A549 (cell line): Measurements from ENCODE around the gene HYAL4. TPM values are rescaled to one million over a fixed set of nuclear protein-coding genes. Genes with fewer than 3 reads are reported as not detected.

Experiments used
- ATAC-seq, 2 experiments: fragments of 200-7000 bp in 1 of 2; fragments of >200 bp in 1 of 2; cut with Nextera tagmentation in 1 of 2; cut with Tn5 transposase in 1 of 2; 3 replicates each; pipeline versions ENCODE4 v1.8.0 to v1.9.1; 2018 to 2020; ENCODE audit warnings: mild to moderate bottlenecking in 1 of 2, moderate library complexity in 1 of 2
- CTCF ChIA-PET: fragments of 300-600 bp; sonication (Branson Sonifier 250); formaldehyde crosslinking; extraction: SDS; loops from one replicate; lab custom pipeline; 2021; ENCODE audit warnings: antibody characterized with exemption, inconsistent platforms; lab: Yijun Ruan, JAX
- POLR2A ChIA-PET: fragments of 350-600 bp; formaldehyde crosslinking; extraction: SDS; loops from one replicate; lab custom pipeline; 2021; ENCODE audit warnings: antibody characterized with exemption, inconsistent platforms; lab: Yijun Ruan, JAX
- DNase-seq, 2 experiments: peaks; one replicate each; pipeline versions ENCODE4 v3.0.0 to v3.0.0-alpha.2; 2011 to 2016; ENCODE audit warnings: low read depth in 1 of 2, low spot score in 1 of 2
- FAIRE-seq: peaks from 2 replicates; lab custom pipeline; 2011; peaks lifted over from hg19 to GRCh38; lab: Jason Lieb, UNC
- H3K27ac ChIP-seq, 2 experiments: fragments of >200 bp; sonication (Bioruptor Twin); formaldehyde crosslinking; 3 replicates each; pipeline ENCODE4 v1.5.1; 2016 to 2017
- H3K4me1 ChIP-seq: fragments of >200 bp; sonication (Bioruptor Twin); formaldehyde crosslinking; 3 replicates; pipeline ENCODE4 v1.6.1; 2016
- H3K4me2 ChIP-seq: fragments of >200 bp; sonication (Bioruptor Twin); formaldehyde crosslinking; 3 replicates; pipeline ENCODE4 v1.6.1; 2016
- H3K4me3 ChIP-seq: fragments of >200 bp; sonication (Bioruptor Twin); formaldehyde crosslinking; 3 replicates; pipeline ENCODE4 v1.5.1; 2016
- H3K9me3 ChIP-seq: fragments of >200 bp; sonication (Bioruptor Twin); formaldehyde crosslinking; 3 replicates; pipeline ENCODE4 v1.6.1; 2016
- ATOH8 ChIP-seq: fragments of 250-450 bp; sonication (Bioruptor Pico); IDR thresholded peaks from 2 replicates; pipeline ENCODE4 v1.5.0; 2020; ENCODE audit warnings: low read depth, mild to moderate bottlenecking, moderate library complexity
- CEBPB ChIP-seq, 2 experiments: fragments of >200 bp in 1 of 2; sonication (Bioruptor Twin) in 1 of 2; formaldehyde crosslinking in 1 of 2; IDR thresholded peaks; 2 replicates each; pipeline ENCODE4 v1.6.1; 2012 to 2016
- CHD2 ChIP-seq: fragments of 150-350 bp; IDR thresholded peaks from 2 replicates; pipeline ENCODE4 v1.6.1; 2014; ENCODE audit warnings: low read length; ENCODE audit not compliant: partially characterized antibody
- CHD4 ChIP-seq: fragments of 200-600 bp; sonication (generic); IDR thresholded peaks from 2 replicates; pipeline ENCODE4 v1.6.1; 2016; ENCODE audit warnings: antibody characterized with exemption, mild to moderate bottlenecking, borderline replicate concordance
- EHF ChIP-seq: fragments of 250-450 bp; sonication (Bioruptor Pico); IDR thresholded peaks from 2 replicates; pipeline ENCODE4 v1.5.0; 2020; ENCODE audit warnings: mild to moderate bottlenecking
- EP300 ChIP-seq, 2 experiments: fragments of >200 bp; sonication (Bioruptor Twin); formaldehyde crosslinking; IDR thresholded peaks; 2 replicates in 1 of 2; 3 replicates in 1 of 2; pipeline ENCODE4 v1.6.1; 2016 to 2017
- FOXS1 ChIP-seq: fragments of 250-450 bp; sonication (Bioruptor Pico); IDR thresholded peaks from 2 replicates; pipeline ENCODE4 v1.5.0; 2020; ENCODE audit warnings: mild to moderate bottlenecking, moderate library complexity
- GATA3 ChIP-seq: IDR thresholded peaks from 2 replicates; pipeline ENCODE4 v1.6.1; 2012; ENCODE audit warnings: borderline replicate concordance
- HMGXB4 ChIP-seq: fragments of 250-450 bp; sonication (Bioruptor Pico); IDR thresholded peaks from 2 replicates; pipeline ENCODE4 v1.5.0; 2021; ENCODE audit warnings: mild to moderate bottlenecking, moderate library complexity, borderline replicate concordance
- HOXB13 ChIP-seq: fragments of 250-450 bp; sonication (Bioruptor Pico); IDR thresholded peaks from 2 replicates; pipeline ENCODE4 v1.5.0; 2020; ENCODE audit warnings: low read depth, mild to moderate bottlenecking, moderate library complexity
- KDM5A ChIP-seq: fragments of 200-600 bp; sonication (generic); IDR thresholded peaks from 2 replicates; pipeline ENCODE4 v1.6.1; 2016; ENCODE audit warnings: antibody characterized with exemption, mild to moderate bottlenecking
- MAFK ChIP-seq: fragments of 450-650 bp; IDR thresholded peaks from 2 replicates; pipeline ENCODE4 v1.6.1; 2014; ENCODE audit not compliant: partially characterized antibody
- NFE2L2 ChIP-seq: fragments of 150-350 bp; conservative IDR thresholded peaks from 2 replicates; pipeline ENCODE4 v1.6.1; 2014; ENCODE audit warnings: low read length
- POLR2AphosphoS2 ChIP-seq: conservative IDR thresholded peaks from 2 replicates; pipeline ENCODE4 v1.6.1; 2012; ENCODE audit warnings: low read length, improper control_type of control experiment, inconsistent platforms
- RAD21 ChIP-seq, 2 experiments: fragments of >200 bp in 1 of 2; sonication (Bioruptor Twin) in 1 of 2; formaldehyde crosslinking in 1 of 2; IDR thresholded peaks in 1 of 2; conservative IDR thresholded peaks in 1 of 2; 2 replicates in 1 of 2; 3 replicates in 1 of 2; pipeline ENCODE4 v1.6.1; 2012 to 2018; ENCODE audit warnings: inconsistent platforms in 1 of 2
- REST ChIP-seq: fragments of 200-600 bp; sonication (generic); IDR thresholded peaks from 2 replicates; pipeline ENCODE4 v1.6.1; 2016; ENCODE audit warnings: antibody characterized with exemption, mild to moderate bottlenecking, moderate library complexity
- RFX5 ChIP-seq: fragments of 450-650 bp; IDR thresholded peaks from 2 replicates; pipeline ENCODE4 v1.7.1; 2014; ENCODE audit warnings: antibody characterized with exemption, mild to moderate bottlenecking, moderate library complexity
- RNF2 ChIP-seq: fragments of 200-600 bp; sonication (generic); IDR thresholded peaks from 2 replicates; pipeline ENCODE4 v1.6.1; 2016; ENCODE audit warnings: low read depth, mild to moderate bottlenecking, antibody characterized with exemption, moderate library complexity, borderline replicate concordance
- SREBF2 ChIP-seq: fragments of 450-650 bp; IDR thresholded peaks from 2 replicates; pipeline ENCODE4 v1.6.1; 2014; ENCODE audit warnings: mild to moderate bottlenecking, moderate library complexity
- ZNF302 ChIP-seq: fragments of 250-450 bp; sonication (Bioruptor Pico); IDR thresholded peaks from 2 replicates; pipeline ENCODE4 v1.9.0; 2021; ENCODE audit warnings: inconsistent platforms, mild to moderate bottlenecking, moderate library complexity
- ZSCAN20 ChIP-seq: fragments of 250-450 bp; sonication (Bioruptor Pico); IDR thresholded peaks from 2 replicates; pipeline ENCODE4 v1.8.0; 2022; ENCODE audit warnings: mild to moderate bottlenecking, moderate library complexity
- WGBS: methylation state at CpG from one replicate; pipeline ENCODE4 v1.1.6; 2017; ENCODE audit errors: missing lambda C conversion rate; 5-methylcytosine and 5-hydroxymethylcytosine counted together
- polyA plus RNA-seq, 4 experiments: library from polyadenylated mRNA; depleted of rRNA in 3 of 4; stranded (reverse); fragments of >200 nt; fragmentation: RNase III in 1 of 4; extraction: RNeasy Plus Mini Kit Qiagen cat#74134 plus additional on column Dnase treatment in 1 of 4; gene quantifications; 2 replicates in 3 of 4; 3 replicates in 1 of 4; pipeline ENCODE4 v1.2.3, GENCODE V29; 2011 to 2017
- TF ChIP-seq, protein P1 (sequence below): fragments of >200 bp; sonication (Bioruptor Twin); formaldehyde crosslinking; IDR thresholded peaks from 2 replicates; pipeline ENCODE4 v1.6.1; 2016
- TF ChIP-seq, protein P2 (sequence below): fragments of >200 bp; sonication (Bioruptor Twin); formaldehyde crosslinking; IDR thresholded peaks from 3 replicates; pipeline ENCODE4 v1.5.1; 2016
- TF ChIP-seq, protein P3 (sequence below): fragments of 150-350 bp; IDR thresholded peaks from 2 replicates; pipeline ENCODE4 v1.6.1; 2014; ENCODE audit warnings: low read depth, mild to moderate bottlenecking, low read length

Gene HYAL4
- polyA plus RNA-seq, 2 of the 4 experiments (the other 2 are of a cell fraction), result 0.30 TPM; not detected in 1

DNA sequence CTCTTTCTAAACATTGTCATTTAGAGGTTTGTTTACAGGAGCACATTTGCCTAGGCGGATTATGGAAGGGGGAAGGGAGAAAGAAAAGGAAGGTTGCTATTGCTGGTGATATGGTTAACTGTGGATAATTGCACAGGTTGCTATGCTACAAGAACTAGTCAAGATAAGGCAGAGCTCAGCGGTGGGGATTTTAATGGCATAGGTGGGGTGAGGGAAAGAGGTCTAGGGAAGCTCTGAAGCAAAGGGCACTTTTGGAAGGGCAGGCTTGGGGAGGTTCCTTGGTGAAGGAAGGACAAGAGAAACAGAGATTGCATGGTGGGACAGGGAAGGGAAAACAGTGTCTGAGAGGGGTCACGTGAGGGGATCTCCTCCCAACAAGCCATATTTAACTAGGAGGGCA is 19.5 kb downstream of the HYAL4 start:
- Histone ChIP-seq H3K4me1 (no peaks in the 10 kb centered on the region), H3K27ac (no peak overlapping the region)
- TF ChIP-seq ZNF302 (CRISPR knock-in tag), result no peak
- no peak for TF ChIP-seq REST
- TF ChIP-seq, protein P1, sequence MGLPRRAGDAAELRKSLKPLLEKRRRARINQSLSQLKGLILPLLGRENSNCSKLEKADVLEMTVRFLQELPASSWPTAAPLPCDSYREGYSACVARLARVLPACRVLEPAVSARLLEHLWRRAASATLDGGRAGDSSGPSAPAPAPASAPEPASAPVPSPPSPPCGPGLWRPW, result no peak
- no peak for TF ChIP-seq ZSCAN20 (CRISPR knock-in tag)
- TF ChIP-seq RAD21 (conservative IDR thresholded peaks at IDR 0.05 in 1 of 2, IDR thresholded peaks at IDR 0.05 in 1 of 2), result no peak
- TF ChIP-seq HOXB13 (CRISPR knock-in tag), result no peak
- TF ChIP-seq, protein P2, sequence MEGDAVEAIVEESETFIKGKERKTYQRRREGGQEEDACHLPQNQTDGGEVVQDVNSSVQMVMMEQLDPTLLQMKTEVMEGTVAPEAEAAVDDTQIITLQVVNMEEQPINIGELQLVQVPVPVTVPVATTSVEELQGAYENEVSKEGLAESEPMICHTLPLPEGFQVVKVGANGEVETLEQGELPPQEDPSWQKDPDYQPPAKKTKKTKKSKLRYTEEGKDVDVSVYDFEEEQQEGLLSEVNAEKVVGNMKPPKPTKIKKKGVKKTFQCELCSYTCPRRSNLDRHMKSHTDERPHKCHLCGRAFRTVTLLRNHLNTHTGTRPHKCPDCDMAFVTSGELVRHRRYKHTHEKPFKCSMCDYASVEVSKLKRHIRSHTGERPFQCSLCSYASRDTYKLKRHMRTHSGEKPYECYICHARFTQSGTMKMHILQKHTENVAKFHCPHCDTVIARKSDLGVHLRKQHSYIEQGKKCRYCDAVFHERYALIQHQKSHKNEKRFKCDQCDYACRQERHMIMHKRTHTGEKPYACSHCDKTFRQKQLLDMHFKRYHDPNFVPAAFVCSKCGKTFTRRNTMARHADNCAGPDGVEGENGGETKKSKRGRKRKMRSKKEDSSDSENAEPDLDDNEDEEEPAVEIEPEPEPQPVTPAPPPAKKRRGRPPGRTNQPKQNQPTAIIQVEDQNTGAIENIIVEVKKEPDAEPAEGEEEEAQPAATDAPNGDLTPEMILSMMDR, result no peak
- TF ChIP-seq ATOH8 (CRISPR knock-in tag), result no peak
- TF ChIP-seq, protein P3, sequence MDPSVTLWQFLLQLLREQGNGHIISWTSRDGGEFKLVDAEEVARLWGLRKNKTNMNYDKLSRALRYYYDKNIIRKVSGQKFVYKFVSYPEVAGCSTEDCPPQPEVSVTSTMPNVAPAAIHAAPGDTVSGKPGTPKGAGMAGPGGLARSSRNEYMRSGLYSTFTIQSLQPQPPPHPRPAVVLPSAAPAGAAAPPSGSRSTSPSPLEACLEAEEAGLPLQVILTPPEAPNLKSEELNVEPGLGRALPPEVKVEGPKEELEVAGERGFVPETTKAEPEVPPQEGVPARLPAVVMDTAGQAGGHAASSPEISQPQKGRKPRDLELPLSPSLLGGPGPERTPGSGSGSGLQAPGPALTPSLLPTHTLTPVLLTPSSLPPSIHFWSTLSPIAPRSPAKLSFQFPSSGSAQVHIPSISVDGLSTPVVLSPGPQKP, result no peak
- TF ChIP-seq CHD2, result no peak
- no peak for TF ChIP-seq HMGXB4
- TF ChIP-seq CHD4, result no peak
- TF ChIP-seq, all 56 proteins: peak for 0
- DNase-seq, result no peak
- 51% methylated on average over 3 of the region's 3 CpGs for WGBS
- ATAC-seq, result no peak
- H3K4me3 ChIP-seq, result no peak overlapping the region
- CTCF ChIA-PET, result interaction anchor here (0.9 to 4.1 kb wide), 25 partner anchors 8 to 390 kb away, joined by 3 to 75 read pairs (median 7); partner anchors contain the start of genes HYAL4 and WASL
- H3K9me3 ChIP-seq, result no peaks in the 10 kb centered on the region
- H3K4me2 ChIP-seq, result no peak overlapping the region
- FAIRE-seq, result no peak
- POLR2A ChIA-PET, result no interaction called here

- DNase-seq, result no peak
- ChIA-PET CTCF (interaction anchor here (0.6 to 4.1 kb wide), 47 partner anchors 8 to 390 kb away, joined by 3 to 75 read pairs (median 5); partner anchors contain the start of genes HYAL4 and WASL), POLR2A (no interaction called here)
- Histone ChIP-seq H3K9me3 (no peaks in the 10 kb centered on the region), H3K4me1 (no peaks in the 10 kb centered on the region), H3K27ac (no peak overlapping the region), H3K4me2 (no peak overlapping the region), H3K4me3 (no peak overlapping the region)
- FAIRE-seq, result no peak
- no peak for ATAC-seq
- WGBS, result 68% methylated on average over 1 of the region's 1 CpG
- no peak for TF ChIP-seq RFX5
- TF ChIP-seq MAFK, result no peak
- TF ChIP-seq NFE2L2, result no peak
- TF ChIP-seq, protein P3, result no peak
- TF ChIP-seq CEBPB (IDR thresholded peaks at IDR 0.05), result no peak
- no peak for TF ChIP-seq KDM5A
- no peak for TF ChIP-seq SREBF2
- TF ChIP-seq GATA3, result no peak
- no peak for TF ChIP-seq EP300 (IDR thresholded peaks at IDR 0.05)
- no peak for TF ChIP-seq ATOH8 (CRISPR knock-in tag)
- TF ChIP-seq RNF2, result no peak
- no peak for TF ChIP-seq FOXS1 (CRISPR knock-in tag)
- TF ChIP-seq EHF, result no peak
- TF ChIP-seq POLR2AphosphoS2, result no peak
- no peak for TF ChIP-seq ZNF302 (CRISPR knock-in tag)
Observed at GRCh38 chr7:123864966-123865365, 20.0 kb downstream of the HYAL4 start.
